ENCODE results near the gene ZSWIM1. TPM values are rescaled to one million over a fixed set of nuclear protein-coding genes. Genes with fewer than 3 reads are reported as not detected.

The ZSWIM1 gene
- total and polyA plus RNA-seq, 10 of the 15 experiments (the other 5 are each of a cell fraction or from before 2014, with no cell fraction given), result 2.4 to 16.0 (median 9.8) TPM

- TF ChIP-seq E4F1 (IDR thresholded peaks at IDR 0.05; ENCODE audit: borderline replicate concordance, partially characterized antibody), result no peak
Observed at GRCh38 chr20:45863543-45864470, 17.2 kb upstream of the ZSWIM1 start (continued).

DNA sequence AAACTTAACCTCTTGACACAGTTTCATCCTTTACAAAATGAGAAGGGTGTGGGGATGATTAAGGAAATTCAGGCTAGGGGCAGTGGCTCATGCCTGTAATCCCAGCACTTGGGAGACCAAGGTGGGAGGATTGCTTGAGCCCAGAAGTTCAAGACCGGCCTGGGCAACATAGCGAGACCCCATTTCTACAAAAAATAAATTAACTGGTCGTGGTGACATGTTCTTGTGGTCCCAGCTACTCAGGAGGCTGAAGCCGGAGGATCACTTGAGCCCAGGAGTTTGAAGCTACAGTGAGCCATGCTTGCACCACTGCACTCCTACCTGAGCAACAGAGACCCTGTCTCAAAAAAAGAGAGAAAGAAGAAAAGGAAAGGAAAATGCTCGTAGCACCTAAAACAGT, 14.6 kb upstream of the ZSWIM1 start:
- WGBS (ENCODE audit: insufficient coverage, insufficient replicate concordance, low lambda C conversion rate, missing lambda C conversion rate), result 88% methylated on average over 5 of the region's 5 CpGs
- Histone ChIP-seq H3K27me3 (replicated peaks in 1 of 2; ENCODE audit: control insufficient read depth in 2 of 2, insufficient read depth in 2 of 2, low read length in 1 of 2) (no peaks in the 10 kb centered on the region), H3K9me3 (replicated peaks; ENCODE audit: control insufficient read depth, insufficient read depth, low read length) (no peaks in the 10 kb centered on the region), H4K20me1 (ENCODE audit: control insufficient read depth, insufficient read depth) (no peaks in the 10 kb centered on the region), H3K4me2 (ENCODE audit: control insufficient read depth, insufficient read depth) (no peak overlapping the region), H3K4me3 (no peak overlapping the region), H3K27ac (ENCODE audit: control insufficient read depth, insufficient read depth) (no peak overlapping the region), H3K9ac (ENCODE audit: control insufficient read depth, insufficient read depth, low read length) (no peak overlapping the region), H3K36me3 (ENCODE audit: control insufficient read depth in 2 of 2, insufficient read depth in 2 of 2, low read length in 1 of 2) (no peaks in the 10 kb centered on the region), H3K4me1 (ENCODE audit: control insufficient read depth, insufficient read depth, low read length) (no peaks in the 10 kb centered on the region), H3K79me2 (ENCODE audit: control insufficient read depth, insufficient read depth, low read length) (no peaks in the 10 kb centered on the region), H2AFZ (ENCODE audit: control insufficient read depth, low read depth, low read length) (no peak overlapping the region)
- CTCF ChIA-PET, result interaction anchor here (1.4 kb wide), 1 partner anchor 15 kb away, joined by 3 read pairs; the partner anchor contains the start of gene ZSWIM1
- FAIRE-seq (no peak), DNase-seq (ENCODE audit: low read depth, low spot score) (no peak), ATAC-seq (no peak)
- in situ Hi-C loops (cut with MboI), result no loop called here
- BruUV-seq (replicated peaks), result no TSS peak
- POLR2A ChIA-PET, result interaction anchor here (0.7 kb wide), 1 partner anchor 11 kb away, joined by 4 read pairs; no protein-coding TSS in a partner anchor
- intact Hi-C loops (cut with micrococcal nuclease; ENCODE audit: unreplicated experiment), result no loop called here
- RAD21 ChIA-PET (ENCODE audit: unreplicated experiment), result no interaction called here
- SMC1A ChIA-PET (ENCODE audit: uncharacterized antibody, unreplicated experiment), result interaction anchor here (0.6 to 0.9 kb wide), 2 partner anchors 49 to 64 kb away, joined by 3 read pairs; no protein-coding TSS in a partner anchor
- TF ChIP-seq RELA (IDR thresholded peaks at IDR 0.05; ENCODE audit: borderline replicate concordance, partially characterized antibody), result no peak
- no peak for TF ChIP-seq ZNF592 (IDR thresholded peaks at IDR 0.05)
- no peak for TF ChIP-seq ZNF207 (IDR thresholded peaks at IDR 0.05; ENCODE audit: borderline replicate concordance)
- no peak for TF ChIP-seq MXI1 (IDR thresholded peaks at IDR 0.05; ENCODE audit: low read depth, low read length)
- TF ChIP-seq ZNF384 (IDR thresholded peaks at IDR 0.05; ENCODE audit: borderline replicate concordance, low read depth, low read length), result no peak
- TF ChIP-seq ZNF274 (IDR thresholded peaks at IDR 0.05; ENCODE audit: insufficient read depth, insufficient read length), result no peak
- no peak for TF ChIP-seq TCF3 (IDR thresholded peaks at IDR 0.05; ENCODE audit: borderline replicate concordance, insufficient read depth, low read depth, low read length)
- TF ChIP-seq TBL1XR1 (IDR thresholded peaks at IDR 0.05; ENCODE audit: low read depth, low read length), result no peak
- TF ChIP-seq SIX5 (IDR thresholded peaks at IDR 0.05; ENCODE audit: low read depth, low read length, severe bottlenecking), result no peak
- TF ChIP-seq, protein P1, sequence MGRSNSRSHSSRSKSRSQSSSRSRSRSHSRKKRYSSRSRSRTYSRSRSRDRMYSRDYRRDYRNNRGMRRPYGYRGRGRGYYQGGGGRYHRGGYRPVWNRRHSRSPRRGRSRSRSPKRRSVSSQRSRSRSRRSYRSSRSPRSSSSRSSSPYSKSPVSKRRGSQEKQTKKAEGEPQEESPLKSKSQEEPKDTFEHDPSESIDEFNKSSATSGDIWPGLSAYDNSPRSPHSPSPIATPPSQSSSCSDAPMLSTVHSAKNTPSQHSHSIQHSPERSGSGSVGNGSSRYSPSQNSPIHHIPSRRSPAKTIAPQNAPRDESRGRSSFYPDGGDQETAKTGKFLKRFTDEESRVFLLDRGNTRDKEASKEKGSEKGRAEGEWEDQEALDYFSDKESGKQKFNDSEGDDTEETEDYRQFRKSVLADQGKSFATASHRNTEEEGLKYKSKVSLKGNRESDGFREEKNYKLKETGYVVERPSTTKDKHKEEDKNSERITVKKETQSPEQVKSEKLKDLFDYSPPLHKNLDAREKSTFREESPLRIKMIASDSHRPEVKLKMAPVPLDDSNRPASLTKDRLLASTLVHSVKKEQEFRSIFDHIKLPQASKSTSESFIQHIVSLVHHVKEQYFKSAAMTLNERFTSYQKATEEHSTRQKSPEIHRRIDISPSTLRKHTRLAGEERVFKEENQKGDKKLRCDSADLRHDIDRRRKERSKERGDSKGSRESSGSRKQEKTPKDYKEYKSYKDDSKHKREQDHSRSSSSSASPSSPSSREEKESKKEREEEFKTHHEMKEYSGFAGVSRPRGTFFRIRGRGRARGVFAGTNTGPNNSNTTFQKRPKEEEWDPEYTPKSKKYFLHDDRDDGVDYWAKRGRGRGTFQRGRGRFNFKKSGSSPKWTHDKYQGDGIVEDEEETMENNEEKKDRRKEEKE (IDR thresholded peaks at IDR 0.05), result no peak

Measured in GM12878 (cell line).